ENCODE measurements around the gene POU2F1. TPM values are rescaled to one million over a fixed set of nuclear protein-coding genes. Genes with fewer than 3 reads are reported as not detected.

Gene POU2F1
- total RNA-seq, 1 experiment from 2014 or later, result 29.6 TPM

- H3K4me3 ChIP-seq (ENCODE audit: low read depth, low read length), result no peak overlapping the region
- peaks cover 6% of the 10 kb centered on the region for H3K4me1 Mint-ChIP-seq (ENCODE audit: low read depth, unreplicated experiment)
- POLR2A ChIA-PET, result no interaction called here
- H3K4me1 ChIP-seq, result no peaks in the 10 kb centered on the region
- CTCF ChIA-PET, result no interaction called here
- intact Hi-C loops (cut with micrococcal nuclease; ENCODE audit: unreplicated experiment), result no loop called here
- no peaks in the 10 kb centered on the region for H3K36me3 ChIP-seq (ENCODE audit: control insufficient read depth, insufficient read depth, low read length)
- H3K9me3 Mint-ChIP-seq (ENCODE audit: unreplicated experiment), result peaks cover 53% of the 10 kb centered on the region
- H3K27me3 ChIP-seq (replicated peaks; ENCODE audit: control insufficient read depth, insufficient read depth, low read length), result no peaks in the 10 kb centered on the region
- BruUV-seq (replicated peaks), result no TSS peak
- H3K36me3 Mint-ChIP-seq (ENCODE audit: insufficient read depth, unreplicated experiment), result peaks cover 4% of the 10 kb centered on the region
- no peak for TF ChIP-seq CTCF (IDR thresholded peaks at IDR 0.05; ENCODE audit: insufficient read depth in 1 of 2, low read depth in 1 of 2, low read length in 1 of 2, severe bottlenecking in 1 of 2, unreplicated experiment in 1 of 2)
- H3K9me3 ChIP-seq, result peaks cover 30% of the 10 kb centered on the region
- no peaks in the 10 kb centered on the region for H3K27me3 Mint-ChIP-seq (ENCODE audit: insufficient read depth, unreplicated experiment)
- no peak for DNase-seq
- H3K4me3 Mint-ChIP-seq (ENCODE audit: unreplicated experiment), result no peak overlapping the region
- no peak overlapping the region for H3K27ac Mint-ChIP-seq (ENCODE audit: unreplicated experiment)
Observed at GRCh38 chr1:167325151-167325550, 104.5 kb downstream of the POU2F1 start.

- intact Hi-C loops (cut with micrococcal nuclease; ENCODE audit: unreplicated experiment), result no loop called here
- no peaks in the 10 kb centered on the region; the same call in 1 of the 2 replicates for H3K4me1 ChIP-seq
- Mint-ChIP-seq H3K4me3 (ENCODE audit: unreplicated experiment) (no peak overlapping the region), H3K27me3 (ENCODE audit: insufficient read depth, unreplicated experiment) (no peaks in the 10 kb centered on the region), H3K9me3 (ENCODE audit: unreplicated experiment) (peaks cover 25% of the 10 kb centered on the region), H3K36me3 (ENCODE audit: insufficient read depth, unreplicated experiment) (peaks cover 4% of the 10 kb centered on the region), H3K4me1 (ENCODE audit: low read depth, unreplicated experiment) (peaks cover 16% of the 10 kb centered on the region), H3K27ac (ENCODE audit: unreplicated experiment) (no peak overlapping the region)
- POLR2A ChIA-PET, result no interaction called here
- BruUV-seq (replicated peaks), result no TSS peak
- no peaks in the 10 kb centered on the region for H3K27me3 ChIP-seq (replicated peaks; ENCODE audit: control insufficient read depth, insufficient read depth, low read length)
- H3K9me3 ChIP-seq, result peaks cover 16% of the 10 kb centered on the region
- no peak for TF ChIP-seq CTCF (IDR thresholded peaks at IDR 0.05; ENCODE audit: insufficient read depth in 1 of 2, low read depth in 1 of 2, low read length in 1 of 2, severe bottlenecking in 1 of 2, unreplicated experiment in 1 of 2)
- CTCF ChIA-PET, result no interaction called here
- no peak overlapping the region for H3K4me3 ChIP-seq (ENCODE audit: low read depth, low read length)
- H3K36me3 ChIP-seq (ENCODE audit: control insufficient read depth, insufficient read depth, low read length), result no peaks in the 10 kb centered on the region
- DNase-seq, result no peak
Observed at GRCh38 chr1:167328306-167328815, 107.7 kb downstream of the POU2F1 start.

GRCh38 chr1:167328816-167329483 is 108.3 kb downstream of the POU2F1 start:
- Mint-ChIP-seq H3K36me3 (ENCODE audit: insufficient read depth, unreplicated experiment) (peaks cover 4% of the 10 kb centered on the region), H3K4me1 (ENCODE audit: low read depth, unreplicated experiment) (peaks cover 19% of the 10 kb centered on the region), H3K4me3 (ENCODE audit: unreplicated experiment) (no peak overlapping the region), H3K27ac (ENCODE audit: unreplicated experiment) (no peak overlapping the region), H3K27me3 (ENCODE audit: insufficient read depth, unreplicated experiment) (no peaks in the 10 kb centered on the region), H3K9me3 (ENCODE audit: unreplicated experiment) (peaks cover 24% of the 10 kb centered on the region)
- H3K36me3 ChIP-seq (ENCODE audit: control insufficient read depth, insufficient read depth, low read length), result no peaks in the 10 kb centered on the region
- intact Hi-C loops (cut with micrococcal nuclease; ENCODE audit: unreplicated experiment), result no loop called here
- POLR2A ChIA-PET, result no interaction called here
- no peak for TF ChIP-seq CTCF (IDR thresholded peaks at IDR 0.05; ENCODE audit: insufficient read depth in 1 of 2, low read depth in 1 of 2, low read length in 1 of 2, severe bottlenecking in 1 of 2, unreplicated experiment in 1 of 2)
- H3K4me3 ChIP-seq (ENCODE audit: low read depth, low read length), result no peak overlapping the region
- peaks cover 11% of the 10 kb centered on the region; the same call in 1 of the 2 replicates for H3K9me3 ChIP-seq
- H3K4me1 ChIP-seq, result no peaks in the 10 kb centered on the region; the same call in 1 of the 2 replicates
- CTCF ChIA-PET, result interaction anchor here (0.6 kb wide), 1 partner anchor 29 kb away, joined by 8 read pairs; no protein-coding TSS in a partner anchor
- BruUV-seq (replicated peaks), result no TSS peak
- no peaks in the 10 kb centered on the region for H3K27me3 ChIP-seq (replicated peaks; ENCODE audit: control insufficient read depth, insufficient read depth, low read length)
- no peak for DNase-seq

All from Caco-2 (cell line).